Tibial nerve (tissue), 4 donors: ENCODE measurements around the gene KRTAP10-9.

ENCODE experiments used
- CTCF ChIP-seq, 5 experiments: fragments of 200-600 bp in 3 of 5; fragments of 450-650 bp in 2 of 5; sonication (generic) in 3 of 5; IDR thresholded peaks; one replicate each; pipeline ENCODE4 v1.5.1; 2016 to 2019; ENCODE audit warnings: antibody characterized with exemption in 5 of 5, mild to moderate bottlenecking in 3 of 5, moderate library complexity in 2 of 5
- EP300 ChIP-seq, 2 donors: sonication (generic); formaldehyde crosslinking; IDR thresholded peaks; one replicate each; pipeline ENCODE4 v1.6.1; 2017; ENCODE audit warnings: antibody characterized with exemption in 2 of 2, mild to moderate bottlenecking in 1 of 2
- POLR2A ChIP-seq, 2 donors: fragments of 450-650 bp; IDR thresholded peaks; one replicate each; pipeline ENCODE4 v1.6.1; 2017; ENCODE audit warnings: antibody characterized with exemption in 2 of 2, mild to moderate bottlenecking in 2 of 2, moderate library complexity in 2 of 2

DNA sequence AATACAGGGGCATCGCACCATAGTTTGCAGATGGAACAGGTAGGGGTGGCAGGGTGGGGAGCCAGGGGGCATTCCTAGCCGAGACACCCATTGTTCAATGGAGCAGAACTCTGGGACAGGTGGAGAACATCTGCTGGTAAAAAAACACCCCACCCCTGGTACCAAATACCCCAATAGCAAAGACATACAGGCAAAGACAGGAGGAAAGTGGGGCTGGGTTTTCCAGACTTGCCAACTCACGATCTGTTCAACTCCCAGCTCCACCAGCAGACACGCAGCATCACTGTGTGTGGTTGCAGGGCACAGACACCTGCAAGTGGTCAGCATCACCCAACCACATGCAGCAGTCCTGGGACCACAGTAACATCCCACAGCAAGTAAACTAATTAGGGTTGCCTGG is 15.3 kb upstream of the KRTAP10-9 start:
- TF ChIP-seq CTCF (IDR thresholded peaks at IDR 0.05) = no peak
- no peak for TF ChIP-seq EP300 (IDR thresholded peaks at IDR 0.05)
- TF ChIP-seq POLR2A (IDR thresholded peaks at IDR 0.05) = no peak
